NT2/D1 (cell line): ENCODE measurements around the gene NOL4L.

Source experiments
- SUZ12 ChIP-seq: IDR thresholded peaks from 2 replicates; pipeline ENCODE4 v1.6.1; 2011; ENCODE audit not compliant: insufficient read length, insufficient read depth; ENCODE audit errors: extremely low read depth
- YY1 ChIP-seq: IDR thresholded peaks from 2 replicates; pipeline ENCODE4 v1.6.1; 2011; ENCODE audit not compliant: insufficient read length, insufficient read depth
- ZNF274 ChIP-seq: IDR thresholded peaks from 2 replicates; pipeline ENCODE4 v1.6.1; 2011; ENCODE audit warnings: mild to moderate bottlenecking, low read depth, low read length

GRCh38 chr20:32443386-32443974, 141.7 kb downstream of the NOL4L start:
- TF ChIP-seq ZNF274 (no peak), SUZ12 (no peak), YY1 (no peak)
